CD4-positive, alpha-beta T cell (primary cell): ENCODE data around the gene COL18A1. TPM values are rescaled to one million over a fixed set of nuclear protein-coding genes. Genes with fewer than 3 reads are reported as not detected.
A peak's percentile ranks its signal among the peaks of the same experiment; 100 is the strongest.

ENCODE experiments used
- ATAC-seq: fragments of 200-7000 bp; cut with Tn5 transposase; one replicate; pipeline ENCODE4 v1.10.0; 2022; ENCODE audit warnings: mild to moderate bottlenecking; ENCODE audit not compliant: poor library complexity
- CTCF ChIA-PET: fragments of 350-600 bp; sonication (Branson Sonifier 250); formaldehyde crosslinking; loops from one replicate; lab custom pipeline; 2021; ENCODE audit warnings: antibody characterized with exemption, inconsistent platforms; lab: Charles Lee
- POLR2A ChIA-PET: fragments of 350-600 bp; sonication (Branson Sonifier 250); formaldehyde crosslinking; loops from one replicate; lab custom pipeline; 2021; ENCODE audit warnings: antibody characterized with exemption, inconsistent platforms; lab: Charles Lee
- DNase-seq, 14 experiments: peaks; one replicate each; pipeline ENCODE4 v3.0.0-alpha.2; 2013 to 2020; ENCODE audit warnings: mixed read lengths in 2 of 14
- H3K27ac ChIP-seq, 2 donors: one replicate each; pipeline versions ENCODE4 v1.5.1 to v1.7.0; 2013; ENCODE audit warnings: low read length in 2 of 2, low read depth in 1 of 2, mild to moderate bottlenecking in 1 of 2
- H3K27me3 ChIP-seq, 2 experiments: 1 replicate in 1 of 2; 2 replicates in 1 of 2; pipeline versions ENCODE4 v1.6.1 to v1.7.0; 2013; ENCODE audit warnings: low read length in 2 of 2, control low read depth in 1 of 2, mild to moderate bottlenecking in 1 of 2, moderate library complexity in 1 of 2; ENCODE audit not compliant: insufficient read depth in 2 of 2, control insufficient read depth in 1 of 2
- H3K36me3 ChIP-seq: one replicate; pipeline ENCODE4 v1.6.1; 2013; ENCODE audit warnings: low read length, control low read depth; ENCODE audit not compliant: insufficient read depth
- H3K4me1 ChIP-seq: one replicate; pipeline ENCODE4 v1.6.1; 2013; ENCODE audit warnings: low read length, control low read depth; ENCODE audit not compliant: insufficient read depth
- H3K4me3 ChIP-seq: one replicate; pipeline ENCODE4 v1.5.1; 2013; ENCODE audit warnings: mild to moderate bottlenecking, low read length, moderate library complexity
- H3K9me3 ChIP-seq, 2 experiments: 1 replicate in 1 of 2; 2 replicates in 1 of 2; pipeline versions ENCODE4 v1.6.1 to v1.7.0; 2013; ENCODE audit warnings: low read length in 2 of 2, mild to moderate bottlenecking in 2 of 2, control low read depth in 1 of 2, moderate library complexity in 1 of 2; ENCODE audit not compliant: control insufficient read depth in 1 of 2, insufficient read depth in 1 of 2
- H3K27ac Mint-ChIP-seq: one replicate; pipeline ENCODE4 v1.8.0; 2020; ENCODE audit warnings: mixed read lengths
- H3K27me3 Mint-ChIP-seq: one replicate; pipeline ENCODE4 v1.8.0; 2021; ENCODE audit warnings: mixed read lengths
- H3K36me3 Mint-ChIP-seq: one replicate; pipeline ENCODE4 v1.8.0; 2021; ENCODE audit warnings: low read depth, mixed read lengths
- H3K4me1 Mint-ChIP-seq: one replicate; pipeline ENCODE4 v1.8.0; 2021; ENCODE audit warnings: low read depth, mixed read lengths
- H3K4me3 Mint-ChIP-seq: one replicate; pipeline ENCODE4 v1.8.0; 2020; ENCODE audit warnings: mild to moderate bottlenecking, mixed read lengths
- H3K9me3 Mint-ChIP-seq: one replicate; pipeline ENCODE4 v1.8.0; 2020; ENCODE audit warnings: mixed read lengths
- intact Hi-C, 2 experiments: fragments of 100-400 bp; cut with DNase I in 1 of 2; cut with micrococcal nuclease in 1 of 2; formaldehyde crosslinking; loops; one replicate each; pipeline versions ENCODE4 v1.15.1 to v1.9.0; 2023 to 2025; cut with DNase I, micrococcal nuclease
- total RNA-seq, 174 experiments: library from RNA in 2 of 174; stranded (reverse) in 2 of 174; gene quantifications; one replicate each; pipeline ENCODE4 v1.2.3 and lab custom pipeline; 2021 to 2026
- TF ChIP-seq, protein P1 (sequence below): fragments of 200-600 bp; IDR thresholded peaks from one replicate; pipeline ENCODE4 v1.8.0; 2022; ENCODE audit warnings: antibody characterized with exemption, mild to moderate bottlenecking

Gene COL18A1
- total RNA-seq, 2 experiments from 2014 or later, result 15.2 to 16.0 TPM

DNA sequence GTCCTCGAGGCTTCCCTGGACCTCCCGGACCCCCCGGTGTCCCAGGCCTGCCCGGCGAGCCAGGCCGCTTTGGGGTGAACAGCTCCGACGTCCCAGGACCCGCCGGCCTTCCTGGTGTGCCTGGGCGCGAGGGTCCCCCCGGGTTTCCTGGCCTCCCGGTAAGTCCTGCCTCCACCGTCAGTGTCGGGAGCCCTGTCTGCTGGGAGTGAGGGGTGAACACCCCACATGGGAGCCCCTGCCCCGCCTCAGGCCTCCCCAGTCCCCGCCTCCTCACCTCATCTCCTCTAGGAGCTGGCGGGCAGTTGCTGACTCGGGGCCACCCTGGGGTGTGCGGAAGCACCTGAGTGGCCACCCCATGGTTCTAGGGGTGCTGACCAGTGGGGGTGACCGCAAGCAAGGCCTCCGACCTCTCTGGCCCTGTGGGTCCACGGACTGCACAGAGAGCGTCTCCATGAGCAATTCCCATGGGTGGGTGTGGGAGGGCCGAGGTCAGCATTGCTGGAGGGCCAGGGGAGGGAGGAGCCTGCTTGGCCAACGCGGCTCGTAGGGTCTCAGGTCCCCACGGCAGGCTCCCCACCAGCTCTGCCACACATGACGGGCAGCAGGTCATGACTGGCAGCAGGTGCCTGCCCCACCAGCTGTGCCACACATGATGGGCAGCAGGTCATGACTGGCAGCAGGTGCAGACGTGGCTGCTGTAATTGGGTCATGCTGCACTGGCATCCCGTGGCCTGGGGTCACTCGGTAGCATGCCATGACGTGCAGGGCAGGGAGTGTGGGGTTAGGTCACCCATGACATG lies 75.9 kb downstream of the COL18A1 start:
- no peak overlapping the region for H3K4me3 Mint-ChIP-seq
- no peaks in the 10 kb centered on the region for H3K9me3 Mint-ChIP-seq
- no peak overlapping the region for H3K27ac Mint-ChIP-seq
- POLR2A ChIA-PET, result interaction anchor here (0.7 to 1.3 kb wide), 2 partner anchors 12 to 435 kb away, joined by 3 to 4 read pairs; no protein-coding TSS in a partner anchor
- H3K4me3 ChIP-seq, result no peak overlapping the region
- H3K4me1 ChIP-seq, result peaks cover 80% of the 10 kb centered on the region
- TF ChIP-seq, protein P1, sequence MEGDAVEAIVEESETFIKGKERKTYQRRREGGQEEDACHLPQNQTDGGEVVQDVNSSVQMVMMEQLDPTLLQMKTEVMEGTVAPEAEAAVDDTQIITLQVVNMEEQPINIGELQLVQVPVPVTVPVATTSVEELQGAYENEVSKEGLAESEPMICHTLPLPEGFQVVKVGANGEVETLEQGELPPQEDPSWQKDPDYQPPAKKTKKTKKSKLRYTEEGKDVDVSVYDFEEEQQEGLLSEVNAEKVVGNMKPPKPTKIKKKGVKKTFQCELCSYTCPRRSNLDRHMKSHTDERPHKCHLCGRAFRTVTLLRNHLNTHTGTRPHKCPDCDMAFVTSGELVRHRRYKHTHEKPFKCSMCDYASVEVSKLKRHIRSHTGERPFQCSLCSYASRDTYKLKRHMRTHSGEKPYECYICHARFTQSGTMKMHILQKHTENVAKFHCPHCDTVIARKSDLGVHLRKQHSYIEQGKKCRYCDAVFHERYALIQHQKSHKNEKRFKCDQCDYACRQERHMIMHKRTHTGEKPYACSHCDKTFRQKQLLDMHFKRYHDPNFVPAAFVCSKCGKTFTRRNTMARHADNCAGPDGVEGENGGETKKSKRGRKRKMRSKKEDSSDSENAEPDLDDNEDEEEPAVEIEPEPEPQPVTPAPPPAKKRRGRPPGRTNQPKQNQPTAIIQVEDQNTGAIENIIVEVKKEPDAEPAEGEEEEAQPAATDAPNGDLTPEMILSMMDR, result no peak
- intact Hi-C loops, result no loop called here
- H3K27me3 ChIP-seq, result no peaks in the 10 kb centered on the region
- CTCF ChIA-PET, result interaction anchor here (0.6 kb wide), 1 partner anchor 10 kb away, joined by 4 read pairs; no protein-coding TSS in a partner anchor
- peaks cover 50% of the 10 kb centered on the region for H3K4me1 Mint-ChIP-seq
- no peaks in the 10 kb centered on the region for H3K27me3 Mint-ChIP-seq
- no peak overlapping the region for H3K27ac ChIP-seq
- no peak for DNase-seq
- no peak for ATAC-seq
- peaks cover 0 to 5% of the 10 kb centered on the region in 2 experiments for H3K9me3 ChIP-seq
- H3K36me3 Mint-ChIP-seq, result no peaks in the 10 kb centered on the region
- no peaks in the 10 kb centered on the region for H3K36me3 ChIP-seq

DNA sequence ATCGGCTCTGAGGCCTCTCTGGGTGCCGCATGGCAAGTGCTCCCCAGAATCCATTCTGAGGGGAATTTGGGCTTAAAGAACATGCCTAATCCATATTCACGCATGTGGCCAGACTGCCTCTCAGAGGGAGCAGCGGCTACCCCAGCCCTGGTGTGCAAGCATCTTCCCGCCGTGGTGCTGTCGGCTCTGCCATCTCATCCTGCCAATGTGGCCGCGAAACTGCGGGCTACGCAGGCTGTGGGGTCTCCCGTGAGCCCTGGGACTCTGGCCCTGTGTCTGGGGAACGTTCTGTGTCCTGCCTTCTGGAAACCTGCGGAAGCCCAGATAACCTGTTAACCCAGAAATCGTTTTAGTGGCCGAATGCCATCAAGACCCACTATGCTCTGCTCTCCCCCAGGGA lies 76.6 kb downstream of the COL18A1 start:
- Mint-ChIP-seq H3K27ac (no peak overlapping the region), H3K36me3 (no peaks in the 10 kb centered on the region), H3K9me3 (no peaks in the 10 kb centered on the region), H3K4me1 (peaks cover 45% of the 10 kb centered on the region), H3K27me3 (no peaks in the 10 kb centered on the region), H3K4me3 (no peak overlapping the region)
- TF ChIP-seq, protein P1, result no peak
- H3K4me3 ChIP-seq, result no peak overlapping the region
- intact Hi-C loops, result no loop called here
- H3K36me3 ChIP-seq, result no peaks in the 10 kb centered on the region
- ChIA-PET POLR2A (no interaction called here), CTCF (no interaction called here)
- no peak overlapping the region for H3K27ac ChIP-seq
- no peaks in the 10 kb centered on the region for H3K27me3 ChIP-seq
- DNase-seq (no peak), ATAC-seq (no peak)
- peaks cover 75% of the 10 kb centered on the region for H3K4me1 ChIP-seq
- H3K9me3 ChIP-seq, result peaks cover 0 to 5% of the 10 kb centered on the region in 2 experiments

GRCh38 chr21:45481977-45482898 lies 77.3 kb downstream of the COL18A1 start:
- peak overlapping the region; percentile 30 to 79 for H3K27ac ChIP-seq
- no peaks in the 10 kb centered on the region for H3K36me3 Mint-ChIP-seq
- H3K27me3 ChIP-seq, result no peaks in the 10 kb centered on the region
- H3K4me1 Mint-ChIP-seq, result peaks cover 41% of the 10 kb centered on the region
- TF ChIP-seq, protein P1, result no peak
- no peaks in the 10 kb centered on the region for H3K9me3 Mint-ChIP-seq
- DNase-seq (no peak), ATAC-seq (no peak)
- no peaks in the 10 kb centered on the region for H3K27me3 Mint-ChIP-seq
- CTCF ChIA-PET, result no interaction called here
- peak overlapping the region; percentile 95 for H3K27ac Mint-ChIP-seq
- peaks cover 68% of the 10 kb centered on the region for H3K4me1 ChIP-seq
- POLR2A ChIA-PET, result interaction anchor here (1.0 to 1.4 kb wide), 5 partner anchors 13 to 194 kb away, joined by 3 to 5 read pairs (median 4); partner anchors contain the start of gene POFUT2
- peak overlapping the region; percentile 81 for H3K4me3 Mint-ChIP-seq
- H3K9me3 ChIP-seq, result peaks cover 0 to 5% of the 10 kb centered on the region in 2 experiments
- intact Hi-C loops, result no loop called here
- peak overlapping the region; percentile 56 for H3K4me3 ChIP-seq
- H3K36me3 ChIP-seq, result no peaks in the 10 kb centered on the region
